ENCODE data around the gene KAZN. TPM values are rescaled to one million over a fixed set of nuclear protein-coding genes. Genes with fewer than 3 reads are reported as not detected.

KAZN gene
- total RNA-seq, 1 experiment from 2014 or later = 15.6 TPM

- Histone ChIP-seq H3K4me2 (no peak overlapping the region), H3K27ac (no peak overlapping the region), H2AFZ (no peak overlapping the region), H3F3A (ENCODE audit: insufficient read depth, low read depth) (no peaks in the 10 kb centered on the region), H3K9me2 (ENCODE audit: insufficient read depth) (no peaks in the 10 kb centered on the region), H4K20me1 (ENCODE audit: insufficient read depth) (no peaks in the 10 kb centered on the region), H3K9me3 (ENCODE audit: insufficient read depth, low read depth) (no peaks in the 10 kb centered on the region), H3K4me1 (replicated peaks; ENCODE audit: insufficient read depth) (no peaks in the 10 kb centered on the region), H3K36me3 (ENCODE audit: low read depth) (no peaks in the 10 kb centered on the region), H3K4me3 (no peak overlapping the region), H3K27me3 (ENCODE audit: insufficient read depth, low read depth) (peaks cover 25% of the 10 kb centered on the region; the same call in 1 of the 2 replicates), H3K79me2 (ENCODE audit: low read depth) (no peaks in the 10 kb centered on the region)
- no TSS peak for BruUV-seq (replicated peaks)
- no peak for DNase-seq
- intact Hi-C loops (cut with micrococcal nuclease; ENCODE audit: unreplicated experiment) = no loop called here
- POLR2A ChIA-PET (ENCODE audit: unreplicated experiment) = no interaction called here
- CTCF ChIA-PET = no interaction called here
- TF ChIP-seq CTCF (conservative IDR thresholded peaks at IDR 0.05) = no peak
- no peak for TF ChIP-seq EZH2 (IDR thresholded peaks at IDR 0.05; ENCODE audit: low read depth)
Observed at GRCh38 chr1:14769486-14770274, 171.2 kb downstream of the KAZN start.

DNA sequence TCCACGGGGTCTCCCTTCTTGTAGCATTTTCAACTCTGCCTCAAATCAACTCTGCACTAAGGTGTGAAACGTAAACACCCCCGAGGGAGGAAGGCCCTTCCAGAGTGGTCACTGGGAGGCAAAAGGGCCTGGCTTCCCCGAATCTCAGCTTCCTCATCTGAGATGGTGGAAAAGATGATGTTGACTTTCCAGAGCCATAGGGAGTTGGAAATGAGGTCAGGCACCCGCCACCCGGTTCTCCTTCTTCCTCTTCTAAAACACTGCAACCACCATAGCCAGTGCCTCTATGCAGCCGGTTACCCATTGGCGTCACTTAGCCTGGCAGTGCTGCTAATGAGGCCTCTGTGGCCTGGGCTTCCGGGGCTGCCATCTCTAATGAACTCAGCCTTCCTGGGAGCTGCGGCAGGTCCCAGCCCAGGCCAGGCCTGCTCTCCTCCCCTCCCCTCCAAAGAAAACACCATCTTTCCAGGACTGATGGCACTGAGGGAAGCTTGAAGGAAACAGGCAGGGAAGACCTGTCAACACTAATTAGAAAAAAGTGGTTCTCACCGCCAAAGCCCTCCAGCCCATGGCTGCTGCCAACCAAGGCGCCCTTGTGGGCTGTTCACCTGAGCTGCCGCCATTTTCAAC lies 175.0 kb downstream of the KAZN start:
- no peak overlapping the region for H3K27ac ChIP-seq
- H3K36me3 ChIP-seq (ENCODE audit: low read depth) = no peaks in the 10 kb centered on the region
- H3K79me2 ChIP-seq (ENCODE audit: low read depth) = no peaks in the 10 kb centered on the region
- no TSS peak for BruUV-seq (replicated peaks)
- H3K9me3 ChIP-seq (ENCODE audit: insufficient read depth, low read depth) = no peaks in the 10 kb centered on the region
- H2AFZ ChIP-seq = no peak overlapping the region
- intact Hi-C loops (cut with micrococcal nuclease; ENCODE audit: unreplicated experiment) = no loop called here
- ChIA-PET CTCF (no interaction called here), POLR2A (ENCODE audit: unreplicated experiment) (no interaction called here)
- no peak overlapping the region for H3K4me3 ChIP-seq
- H3F3A ChIP-seq (ENCODE audit: insufficient read depth, low read depth) = no peaks in the 10 kb centered on the region
- H3K4me2 ChIP-seq = no peak overlapping the region
- no peak for DNase-seq
- peaks cover 18% of the 10 kb centered on the region; the same call in 1 of the 2 replicates for H3K27me3 ChIP-seq (ENCODE audit: insufficient read depth, low read depth)
- no peaks in the 10 kb centered on the region for H3K9me2 ChIP-seq (ENCODE audit: insufficient read depth)
- no peaks in the 10 kb centered on the region for H3K4me1 ChIP-seq (replicated peaks; ENCODE audit: insufficient read depth)
- TF ChIP-seq EZH2 (IDR thresholded peaks at IDR 0.05; ENCODE audit: low read depth) (no peak), CTCF (conservative IDR thresholded peaks at IDR 0.05) (no peak)
- H4K20me1 ChIP-seq (ENCODE audit: insufficient read depth) = no peaks in the 10 kb centered on the region

DNA sequence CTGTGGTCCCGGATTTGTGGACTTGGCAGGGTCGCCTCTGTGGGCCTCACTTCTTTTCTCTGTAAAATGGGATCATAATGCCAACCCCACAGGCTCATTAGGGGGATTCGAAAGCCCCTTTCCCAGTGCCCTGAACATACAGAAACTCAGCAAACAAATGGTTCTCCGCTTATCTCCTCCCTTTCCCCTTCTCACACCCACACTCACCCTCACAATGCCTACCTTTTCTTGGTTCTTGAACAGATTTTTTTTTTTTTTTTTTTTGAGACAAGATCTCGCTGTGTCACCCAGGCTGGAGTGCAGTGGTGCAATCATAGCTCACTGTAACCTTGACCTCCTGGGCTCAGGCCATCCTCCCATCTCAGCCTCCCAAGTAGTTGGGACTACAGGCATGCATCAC lies 175.7 kb downstream of the KAZN start:
- DNase-seq = no peak
- H3K27ac ChIP-seq = no peak overlapping the region
- CTCF ChIA-PET = no interaction called here

More for the DNA sequence above, 175.7 kb downstream of the KAZN start:
- peaks cover 12% of the 10 kb centered on the region; the same call in 1 of the 2 replicates for H3K27me3 ChIP-seq (ENCODE audit: insufficient read depth, low read depth)
- no peak overlapping the region for H3K4me2 ChIP-seq
- no peak overlapping the region for H2AFZ ChIP-seq
- H3K4me3 ChIP-seq = no peak overlapping the region
- no peak for TF ChIP-seq EZH2 (IDR thresholded peaks at IDR 0.05; ENCODE audit: low read depth)
- TF ChIP-seq CTCF (conservative IDR thresholded peaks at IDR 0.05) = no peak
- intact Hi-C loops (cut with micrococcal nuclease; ENCODE audit: unreplicated experiment) = no loop called here
- POLR2A ChIA-PET (ENCODE audit: unreplicated experiment) = no interaction called here
- no peaks in the 10 kb centered on the region for H3F3A ChIP-seq (ENCODE audit: insufficient read depth, low read depth)
- no peaks in the 10 kb centered on the region for H3K36me3 ChIP-seq (ENCODE audit: low read depth)
- no peaks in the 10 kb centered on the region for H3K9me3 ChIP-seq (ENCODE audit: insufficient read depth, low read depth)
- no peaks in the 10 kb centered on the region for H3K9me2 ChIP-seq (ENCODE audit: insufficient read depth)
- no TSS peak for BruUV-seq (replicated peaks)
- H3K79me2 ChIP-seq (ENCODE audit: low read depth) = no peaks in the 10 kb centered on the region
- H3K4me1 ChIP-seq (replicated peaks; ENCODE audit: insufficient read depth) = no peaks in the 10 kb centered on the region
- H4K20me1 ChIP-seq (ENCODE audit: insufficient read depth) = no peaks in the 10 kb centered on the region
